PC-3 (cell line): Measurements from ENCODE around the gene LSP1. TPM values are rescaled to one million over a fixed set of nuclear protein-coding genes. Genes with fewer than 3 reads are reported as not detected.

ENCODE experiments used
- ATAC-seq: fragments of 200-7000 bp; cut with Tn5 transposase; 2 replicates; pipeline ENCODE4 v1.9.1; 2020; ENCODE audit warnings: mild to moderate bottlenecking, moderate library complexity
- BruUV-seq: library from RNA; stranded (reverse); fragments of 400-500 nt; replicated peaks from 2 replicates; lab custom pipeline; 2021; lab: Mats Ljungman, UMichigan
- CTCF ChIA-PET: fragments of 300-600 bp; sonication (Branson Sonifier 250); formaldehyde crosslinking; loops from one replicate; lab custom pipeline; 2022; ENCODE audit warnings: antibody characterized with exemption; lab: Charles Lee
- POLR2A ChIA-PET: fragments of 300-600 bp; sonication (Branson Sonifier 250); formaldehyde crosslinking; loops from one replicate; lab custom pipeline; 2022; ENCODE audit warnings: antibody characterized with exemption; ENCODE audit not compliant: unreplicated experiment; lab: Charles Lee
- DNase-seq: peaks from one replicate; pipeline ENCODE4 v3.0.0-alpha.2; 2015
- H2AFZ ChIP-seq: fragments of 300-600 bp; sonication (generic); 2 replicates; pipeline ENCODE4 v1.6.0; 2016; ENCODE audit warnings: antibody characterized with exemption, low read length
- H3F3A ChIP-seq: fragments of 300-600 bp; sonication (generic); one replicate; pipeline ENCODE4 v1.6.0; 2017; ENCODE audit warnings: antibody characterized with exemption, low read length, control low read depth, mild to moderate bottlenecking; ENCODE audit not compliant: unreplicated experiment
- H3K27ac ChIP-seq: fragments of 300-600 bp; sonication (generic); 2 replicates; pipeline ENCODE4 v1.5.1; 2016; ENCODE audit warnings: mild to moderate bottlenecking, low read length
- H3K27me3 ChIP-seq: fragments of 300-600 bp; sonication (generic); 2 replicates; pipeline ENCODE4 v1.6.1; 2016; ENCODE audit warnings: low read length, mixed read lengths
- H3K36me3 ChIP-seq: fragments of 300-600 bp; sonication (generic); 2 replicates; pipeline ENCODE4 v1.6.1; 2016; ENCODE audit warnings: low read depth, mixed run types, low read length, mixed read lengths
- H3K4me1 ChIP-seq: fragments of 300-600 bp; sonication (generic); 2 replicates; pipeline ENCODE4 v1.5.1; 2016; ENCODE audit warnings: low read length; ENCODE audit not compliant: insufficient read depth
- H3K4me2 ChIP-seq: fragments of 300-600 bp; sonication (generic); 2 replicates; pipeline ENCODE4 v1.6.0; 2016; ENCODE audit warnings: low read length
- H3K4me3 ChIP-seq: fragments of 300-600 bp; sonication (generic); 2 replicates; pipeline ENCODE4 v1.5.1; 2016; ENCODE audit warnings: mild to moderate bottlenecking, low read length, mixed read lengths
- H3K79me2 ChIP-seq: fragments of 300-600 bp; sonication (generic); 2 replicates; pipeline ENCODE4 v1.6.1; 2017; ENCODE audit warnings: low read length, mixed read lengths
- H3K9ac ChIP-seq: fragments of 300-600 bp; sonication (generic); 2 replicates; pipeline ENCODE4 v1.6.0; 2016; ENCODE audit warnings: mild to moderate bottlenecking, low read length
- H3K9me2 ChIP-seq: fragments of 300-600 bp; sonication (generic); replicated peaks from 2 replicates; pipeline ENCODE4 v1.6.1; 2016; ENCODE audit warnings: mixed run types, low read length, mixed read lengths
- H3K9me3 ChIP-seq: fragments of 300-600 bp; sonication (generic); 2 replicates; pipeline ENCODE4 v1.6.1; 2016; ENCODE audit warnings: low read length, mixed read lengths
- H4K20me1 ChIP-seq: fragments of 300-600 bp; sonication (generic); 2 replicates; pipeline ENCODE4 v1.6.1; 2016; ENCODE audit warnings: low read length, mixed read lengths
- CTCF ChIP-seq: fragments of 300-600 bp; sonication (generic); conservative IDR thresholded peaks from 2 replicates; pipeline ENCODE4 v1.5.1; 2017; ENCODE audit warnings: antibody characterized with exemption, low read depth, mild to moderate bottlenecking, low read length
- EZH2 ChIP-seq: fragments of 300-600 bp; sonication (generic); IDR thresholded peaks from one replicate; pipeline ENCODE4 v1.6.1; 2017; ENCODE audit warnings: antibody characterized with exemption, mild to moderate bottlenecking, low read length; ENCODE audit not compliant: unreplicated experiment
- EZH2phosphoT487 ChIP-seq: fragments of 300-600 bp; sonication (generic); IDR thresholded peaks from 2 replicates; pipeline ENCODE4 v1.6.1; 2018; ENCODE audit warnings: mild to moderate bottlenecking, antibody characterized with exemption, low read length, borderline replicate concordance
- intact Hi-C: fragments of 100-400 bp; cut with micrococcal nuclease; formaldehyde crosslinking; loops from 2 replicates; pipeline ENCODE4 v1.9.0; 2023
- total RNA-seq: library from RNA; depleted of rRNA; stranded (reverse); fragments of >200 nt; gene quantifications from 2 replicates; pipeline ENCODE4 v1.2.3, GENCODE V29; 2014

LSP1 gene
- total RNA-seq, 1 experiment from 2014 or later: not detected

- H3K4me1 ChIP-seq: peaks cover 41% of the 10 kb centered on the region
- POLR2A ChIA-PET: no interaction called here
- H3K79me2 ChIP-seq: no peaks in the 10 kb centered on the region
- peak overlapping the region; percentile 84 for H3K4me2 ChIP-seq
- ATAC-seq (peak; percentile 87), DNase-seq (peak; percentile 91)
- H3K27ac ChIP-seq: peak overlapping the region; percentile 61
- peak overlapping the region; percentile 64; the same call in 1 of the 2 replicates for H2AFZ ChIP-seq
- H3K9me2 ChIP-seq: no peaks in the 10 kb centered on the region
- H3K27me3 ChIP-seq: no peaks in the 10 kb centered on the region
- BruUV-seq: no TSS peak
- H3K9ac ChIP-seq: peak overlapping the region; percentile 48
- H3F3A ChIP-seq: no peaks in the 10 kb centered on the region
- peak overlapping the region; percentile 40; the same call in 1 of the 2 replicates for H3K4me3 ChIP-seq
- CTCF ChIA-PET: interaction anchor here (0.6 to 2.9 kb wide), 4 partner anchors 140 to 225 kb away, joined by 4 to 96 read pairs (median 10); no protein-coding TSS in a partner anchor
- no peaks in the 10 kb centered on the region for H3K9me3 ChIP-seq
- no peak for TF ChIP-seq EZH2phosphoT487
- TF ChIP-seq EZH2: no peak
- TF ChIP-seq CTCF: no peak
- intact Hi-C loops: loop anchor here (5.0 to 10.0 kb wide), 2 partner anchors 72 to 321 kb away; partner anchors contain the start of gene CTSD
- no peaks in the 10 kb centered on the region for H3K36me3 ChIP-seq
- no peaks in the 10 kb centered on the region for H4K20me1 ChIP-seq
These were observed 18.7 kb upstream of the LSP1 start for GRCh38 chr11:1834062-1834610.

- Histone ChIP-seq H3K4me2 (peak within 1 kb of the TSS; percentile 84), H3K79me2 (no peaks in the 10 kb centered on the region), H2AFZ (peak within 1 kb of the TSS; percentile 64; the same call in 1 of the 2 replicates), H3K4me1 (peaks cover 37% of the 10 kb centered on the region), H3K9me3 (no peaks in the 10 kb centered on the region), H3K4me3 (peak within 1 kb of the TSS; percentile 40; the same call in 1 of the 2 replicates), H3K27ac (peak within 1 kb of the TSS; percentile 61), H3K36me3 (no peaks in the 10 kb centered on the region), H3K9me2 (no peaks in the 10 kb centered on the region), H4K20me1 (no peaks in the 10 kb centered on the region), H3F3A (no peaks in the 10 kb centered on the region), H3K27me3 (no peaks in the 10 kb centered on the region), H3K9ac (peak within 1 kb of the TSS; percentile 48)
- TF ChIP-seq EZH2 (no peak), EZH2phosphoT487 (no peak), CTCF (no peak)
- ATAC-seq: no peak
- BruUV-seq: no TSS peak
- intact Hi-C loops: loop anchor here (5.0 to 10.0 kb wide), 2 partner anchors 73 to 320 kb away; partner anchors contain the start of gene CTSD
- ChIA-PET CTCF (interaction anchor here (1.4 to 2.9 kb wide), 2 partner anchors 141 to 182 kb away, joined by 5 to 96 read pairs; no protein-coding TSS in a partner anchor), POLR2A (no interaction called here)
- DNase-seq: no peak
These were observed 17.9 kb upstream of the LSP1 start, which contains the start of gene SYT8 for GRCh38 chr11:1834779-1835670. TSS of gene SYT8 (plus strand) at chr11:1834990. CDS start at chr11:1835106, 116 bp downstream.
